PC-9 (cell line): Measurements from ENCODE around the gene EMC6. TPM values are rescaled to one million over a fixed set of nuclear protein-coding genes. Genes with fewer than 3 reads are reported as not detected.
A peak's percentile ranks its signal among the peaks of the same experiment; 100 is the strongest.

Experiments used
- BruUV-seq: library from RNA; stranded (reverse); fragments of 400-500 nt; replicated peaks from 2 replicates; lab custom pipeline; 2021; lab: Mats Ljungman, UMichigan
- CTCF ChIA-PET: fragments of 300-600 bp; sonication (Branson Sonifier 250); formaldehyde crosslinking; loops from one replicate; lab custom pipeline; 2022; ENCODE audit warnings: antibody characterized with exemption; lab: Charles Lee
- POLR2A ChIA-PET: fragments of 300-600 bp; sonication (Branson Sonifier 250); formaldehyde crosslinking; loops from one replicate; lab custom pipeline; 2022; ENCODE audit warnings: antibody characterized with exemption; ENCODE audit not compliant: unreplicated experiment; lab: Charles Lee
- DNase-seq, 2 experiments: peaks; one replicate each; pipeline versions ENCODE4 v3.0.0 to v3.0.0-alpha.2; 2015 to 2022; ENCODE audit warnings: mixed read lengths in 1 of 2
- H2AFZ ChIP-seq: fragments of 200-600 bp; sonication (generic); 2 replicates; pipeline ENCODE4 v1.8.1; 2017; ENCODE audit warnings: antibody characterized with exemption
- H3F3A ChIP-seq: fragments of 200-600 bp; sonication (generic); 2 replicates; pipeline ENCODE4 v1.8.1; 2017; ENCODE audit warnings: antibody characterized with exemption, mild to moderate bottlenecking, low read depth; ENCODE audit not compliant: insufficient read depth
- H3K27ac ChIP-seq: fragments of 200-600 bp; sonication (generic); 2 replicates; pipeline ENCODE4 v1.6.1; 2016; ENCODE audit warnings: mixed run types
- H3K27me3 ChIP-seq: fragments of 200-600 bp; sonication (generic); 2 replicates; pipeline ENCODE4 v1.6.1; 2016; ENCODE audit warnings: low read depth, mixed run types; ENCODE audit not compliant: insufficient read depth
- H3K36me3 ChIP-seq: fragments of 200-600 bp; sonication (generic); 2 replicates; pipeline ENCODE4 v1.6.1; 2016; ENCODE audit warnings: low read depth, mixed run types
- H3K4me1 ChIP-seq: fragments of 200-600 bp; sonication (generic); replicated peaks from 2 replicates; pipeline ENCODE4 v1.6.1; 2016; ENCODE audit warnings: mixed run types; ENCODE audit not compliant: insufficient read depth
- H3K4me2 ChIP-seq: fragments of 200-600 bp; sonication (generic); 2 replicates; pipeline ENCODE4 v1.6.1; 2017; ENCODE audit warnings: mixed run types
- H3K4me3 ChIP-seq: fragments of 200-600 bp; sonication (generic); 2 replicates; pipeline ENCODE4 v1.6.1; 2016; ENCODE audit warnings: mixed run types
- H3K79me2 ChIP-seq: fragments of 200-600 bp; sonication (generic); 2 replicates; pipeline ENCODE4 v1.6.1; 2017; ENCODE audit warnings: low read depth, mixed run types
- H3K9me2 ChIP-seq: fragments of 200-600 bp; sonication (generic); 2 replicates; pipeline ENCODE4 v1.8.1; 2017; ENCODE audit warnings: mild to moderate bottlenecking; ENCODE audit not compliant: insufficient read depth
- H3K9me3 ChIP-seq: fragments of 200-600 bp; sonication (generic); 2 replicates; pipeline ENCODE4 v1.8.1; 2016; ENCODE audit warnings: low read depth; ENCODE audit not compliant: insufficient read depth
- H4K20me1 ChIP-seq: fragments of 200-600 bp; sonication (generic); 2 replicates; pipeline ENCODE4 v1.8.1; 2017; ENCODE audit not compliant: insufficient read depth
- CTCF ChIP-seq: fragments of 200-600 bp; sonication (generic); conservative IDR thresholded peaks from 2 replicates; pipeline ENCODE4 v1.6.1; 2017; ENCODE audit warnings: mixed run types, antibody characterized with exemption, mild to moderate bottlenecking, moderate library complexity
- EZH2 ChIP-seq: fragments of 200-600 bp; sonication (generic); IDR thresholded peaks from 2 replicates; pipeline ENCODE4 v1.8.0; 2017; ENCODE audit warnings: antibody characterized with exemption, low read depth
- intact Hi-C: fragments of 100-400 bp; cut with micrococcal nuclease; formaldehyde crosslinking; loops from one replicate; pipeline ENCODE4 v1.10.0; 2022; ENCODE audit not compliant: unreplicated experiment
- total RNA-seq: library from RNA; stranded (reverse); gene quantifications from 2 replicates; pipeline ENCODE4 v1.2.3, GENCODE V29; 2021

EMC6 gene
- total RNA-seq, 1 experiment from 2014 or later = 89.9 TPM

- Histone ChIP-seq H4K20me1 (no peaks in the 10 kb centered on the region), H3K4me2 (no peak overlapping the region), H3K4me3 (no peak overlapping the region), H3K79me2 (peaks cover 13% of the 10 kb centered on the region), H3K27ac (no peak overlapping the region), H3F3A (peaks cover 24% of the 10 kb centered on the region), H2AFZ (no peak overlapping the region), H3K9me3 (no peaks in the 10 kb centered on the region), H3K9me2 (no peaks in the 10 kb centered on the region), H3K27me3 (no peaks in the 10 kb centered on the region), H3K4me1 (peaks cover 29% of the 10 kb centered on the region), H3K36me3 (peaks cover 28% of the 10 kb centered on the region)
- no peak for DNase-seq
- ChIA-PET CTCF (interaction anchor here (0.6 kb wide), 1 partner anchor 789 kb away, joined by 8 read pairs; no protein-coding TSS in a partner anchor), POLR2A (no interaction called here)
- intact Hi-C loops = no loop called here
- TF ChIP-seq CTCF = no peak
- no peak for TF ChIP-seq EZH2
- no TSS peak for BruUV-seq
Observed at GRCh38 chr17:3715296-3715695, 46.7 kb downstream of the EMC6 start.

- Histone ChIP-seq H3K4me3 (no peak overlapping the region), H3K9me3 (no peaks in the 10 kb centered on the region), H3K4me2 (no peak overlapping the region), H3K36me3 (peaks cover 34% of the 10 kb centered on the region), H2AFZ (no peak overlapping the region), H3K9me2 (no peaks in the 10 kb centered on the region), H3K79me2 (peaks cover 37% of the 10 kb centered on the region), H3K27me3 (no peaks in the 10 kb centered on the region), H3K27ac (no peak overlapping the region), H3K4me1 (peaks cover 36% of the 10 kb centered on the region), H3F3A (peaks cover 38% of the 10 kb centered on the region), H4K20me1 (no peaks in the 10 kb centered on the region)
- ChIA-PET POLR2A (no interaction called here), CTCF (no interaction called here)
- intact Hi-C loops = no loop called here
- TF ChIP-seq CTCF (no peak), EZH2 (no peak)
- DNase-seq = no peak
- no TSS peak for BruUV-seq
Observed at GRCh38 chr17:3718201-3718600, 49.6 kb downstream of the EMC6 start.

DNA sequence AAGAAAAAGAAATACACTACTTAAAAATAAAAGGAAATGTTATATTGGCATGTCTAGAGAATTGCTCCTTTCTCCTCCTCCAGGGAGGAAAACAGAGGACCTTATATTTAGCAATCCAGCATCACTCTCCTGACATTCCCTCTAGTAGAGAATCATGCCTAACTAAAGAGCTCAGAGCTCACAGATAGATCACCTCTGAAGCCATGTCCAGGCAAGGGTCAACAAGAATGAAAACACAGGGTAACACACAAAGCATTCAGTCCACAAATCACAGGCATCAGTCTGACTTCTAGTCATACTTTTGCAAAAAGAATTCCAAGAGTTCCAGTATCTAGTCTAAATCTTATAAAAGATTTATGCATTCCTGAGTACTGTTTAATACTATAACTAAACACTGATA, 50.7 kb downstream of the EMC6 start:
- Histone ChIP-seq H3F3A (peaks cover 39% of the 10 kb centered on the region), H3K27ac (peak overlapping the region; percentile 84), H3K9me3 (no peaks in the 10 kb centered on the region), H3K9me2 (no peaks in the 10 kb centered on the region), H3K79me2 (peaks cover 46% of the 10 kb centered on the region), H3K36me3 (peaks cover 34% of the 10 kb centered on the region), H3K4me3 (no peak overlapping the region; the same call in 1 of the 2 replicates), H3K4me2 (peak overlapping the region; percentile 60), H2AFZ (no peak overlapping the region), H4K20me1 (no peaks in the 10 kb centered on the region), H3K4me1 (peaks cover 36% of the 10 kb centered on the region), H3K27me3 (no peaks in the 10 kb centered on the region)
- ChIA-PET CTCF (interaction anchor here (0.9 kb wide), 1 partner anchor 109 kb away, joined by 4 read pairs; no protein-coding TSS in a partner anchor), POLR2A (interaction anchor here (0.6 to 0.7 kb wide), 2 partner anchors 22 to 57 kb away, joined by 3 to 8 read pairs; no protein-coding TSS in a partner anchor)
- TF ChIP-seq CTCF = no peak
- no peak for TF ChIP-seq EZH2
- DNase-seq = no peak
- BruUV-seq = no TSS peak
- intact Hi-C loops = no loop called here

Other genes starting within 250 kb of the EMC6 start
- not detected in 2 replicates for gene OR1E2, start 235.0 kb upstream of the EMC6 start, total RNA-seq
- gene SPATA22, start 197.0 kb upstream of the EMC6 start, total RNA-seq = not detected in 2 replicates
- not detected in 2 replicates for gene ASPA, start 192.8 kb upstream of the EMC6 start, total RNA-seq
- gene TRPV3, start 111.0 kb upstream of the EMC6 start, total RNA-seq = 1.5 and 1.9 TPM in 2 replicates
- gene TRPV1, start 59.4 kb upstream of the EMC6 start, total RNA-seq = 7.8 TPM in 2 replicates
- gene SHPK, start 32.6 kb upstream of the EMC6 start, total RNA-seq = 19.8 and 21.4 TPM in 2 replicates
- gene CTNS, start 32.1 kb upstream of the EMC6 start, total RNA-seq = 12.5 and 20.0 TPM in 2 replicates
- 147 and 168 TPM in 2 replicates for gene TAX1BP3, start 234 bp upstream of the EMC6 start, total RNA-seq
- gene P2RX5, start 27.3 kb downstream of the EMC6 start, total RNA-seq = 15.0 and 18.3 TPM in 2 replicates
- gene HASPIN, start 55.1 kb downstream of the EMC6 start, total RNA-seq = 25.1 and 26.8 TPM in 2 replicates
- 48.7 and 52.8 TPM in 2 replicates for gene ITGAE, start 132.4 kb downstream of the EMC6 start, total RNA-seq
- gene NCBP3, start 177.4 kb downstream of the EMC6 start, total RNA-seq = 48.2 and 58.5 TPM in 2 replicates
- 16.3 and 19.5 TPM in 2 replicates for gene CAMKK1, start 224.2 kb downstream of the EMC6 start, total RNA-seq
- not detected in 2 replicates for gene P2RX1, start 247.7 kb downstream of the EMC6 start, total RNA-seq